Epithelial cell of proximal tubule (primary cell): ENCODE measurements around the gene RNU5B-1. TPM values are rescaled to one million over a fixed set of nuclear protein-coding genes. Genes with fewer than 3 reads are reported as not detected.

Experiments
- DNase-seq: peaks from one replicate; pipeline ENCODE4 v3.0.0-alpha.2; 2011; ENCODE audit warnings: low read depth
- H3K4me3 ChIP-seq: 2 replicates; pipeline ENCODE4 v1.5.1; 2011; ENCODE audit warnings: low read depth, mild to moderate bottlenecking, low read length
- CTCF ChIP-seq: conservative IDR thresholded peaks from 2 replicates; pipeline ENCODE4 v1.5.1; 2012; ENCODE audit warnings: low read depth, mild to moderate bottlenecking, low read length
- total RNA-seq: library from RNA; depleted of rRNA; stranded (reverse); fragments of >200 nt; gene quantifications from 2 replicates; pipeline ENCODE4 v1.2.3, GENCODE V29; 2015

The RNU5B-1 gene
- total RNA-seq, 1 donor from 2014 or later, result not detected

GRCh38 chr15:65332391-65333147 is 28.1 kb downstream of the RNU5B-1 start:
- no peak overlapping the region for H3K4me3 ChIP-seq
- no peak for DNase-seq
- TF ChIP-seq CTCF, result no peak

GRCh38 chr15:65333148-65333820 is 28.8 kb downstream of the RNU5B-1 start:
- H3K4me3 ChIP-seq, result no peak overlapping the region
- TF ChIP-seq CTCF, result no peak
- no peak for DNase-seq

GRCh38 chr15:65333856-65334255 is 29.4 kb downstream of the RNU5B-1 start:
- H3K4me3 ChIP-seq, result no peak overlapping the region
- DNase-seq, result no peak
- no peak for TF ChIP-seq CTCF

GRCh38 chr15:65334586-65335231 is 30.2 kb downstream of the RNU5B-1 start:
- TF ChIP-seq CTCF, result no peak

GRCh38 chr15:65335278-65336055 is 31.0 kb downstream of the RNU5B-1 start:
- TF ChIP-seq CTCF, result no peak
- no peak overlapping the region for H3K4me3 ChIP-seq
- DNase-seq, result no peak

More at GRCh38 chr15:65334586-65335231, 30.2 kb downstream of the RNU5B-1 start:
- no peak overlapping the region for H3K4me3 ChIP-seq
- no peak for DNase-seq

- no peak for TF ChIP-seq CTCF
- H3K4me3 ChIP-seq, result no peak overlapping the region
- no peak for DNase-seq
Measured at GRCh38 chr15:65336493-65337435, 32.3 kb downstream of the RNU5B-1 start.
